K562 (cell line): ENCODE measurements around the gene MCRS1. TPM values are rescaled to one million over a fixed set of nuclear protein-coding genes. Genes with fewer than 3 reads are reported as not detected.
A peak's percentile ranks its signal among the peaks of the same experiment; 100 is the strongest.

Experiments
- ASH1L ChIP-seq: fragments of 450-650 bp; IDR thresholded peaks from 2 replicates; pipeline ENCODE4 v1.6.1; 2018; ENCODE audit warnings: borderline replicate concordance, mild to moderate bottlenecking, low read depth; ENCODE audit not compliant: partially characterized antibody
- BCLAF1 ChIP-seq, 2 experiments: fragments of 450-650 bp in 1 of 2; IDR thresholded peaks; 2 replicates each; pipeline ENCODE4 v1.6.1; 2011 to 2017; ENCODE audit warnings: low read depth in 2 of 2, antibody characterized with exemption in 1 of 2, borderline replicate concordance in 1 of 2, low read length in 1 of 2, mild to moderate bottlenecking in 1 of 2, mixed read lengths in 1 of 2; ENCODE audit not compliant: control insufficient read depth in 1 of 2
- CREBBP ChIP-seq: IDR thresholded peaks from one replicate; pipeline ENCODE4 v1.6.1; 2012; ENCODE audit warnings: low read depth, mild to moderate bottlenecking, control low read depth, inconsistent platforms, low read length
- EGR1 ChIP-seq: fragments of 450-650 bp; conservative IDR thresholded peaks from 2 replicates; pipeline ENCODE4 v1.6.1; 2017; ENCODE audit warnings: mild to moderate bottlenecking
- MYNN ChIP-seq, 2 experiments: sonication (generic); formaldehyde crosslinking in 1 of 2; IDR thresholded peaks; 2 replicates each; pipeline versions ENCODE4 v1.5.0 to v1.6.1; 2016 to 2020; ENCODE audit warnings: antibody characterized with exemption in 1 of 2, missing genetic modification reagents in 1 of 2
- RBM17 ChIP-seq: fragments of 200-400 bp; formaldehyde crosslinking; IDR thresholded peaks from 2 replicates; pipeline ENCODE4 v1.6.1; 2017; ENCODE audit warnings: low read depth, mild to moderate bottlenecking, low read length, borderline replicate concordance
- RBM22 ChIP-seq: fragments of 200-400 bp; formaldehyde crosslinking; IDR thresholded peaks from 2 replicates; pipeline ENCODE4 v1.6.1; 2018; ENCODE audit warnings: low read length, low read depth; ENCODE audit not compliant: poor library complexity, severe bottlenecking
- SAFB ChIP-seq: fragments of 200-400 bp; formaldehyde crosslinking; IDR thresholded peaks from 2 replicates; pipeline ENCODE4 v1.6.1; 2017; ENCODE audit warnings: low read depth, low read length, borderline replicate concordance
- SMARCE1 ChIP-seq: fragments of 450-650 bp; IDR thresholded peaks from 2 replicates; pipeline ENCODE4 v1.7.1; 2016; ENCODE audit warnings: mild to moderate bottlenecking
- SRSF1 ChIP-seq: fragments of 200-400 bp; formaldehyde crosslinking; IDR thresholded peaks from 2 replicates; pipeline ENCODE4 v1.6.1; 2017; ENCODE audit warnings: mild to moderate bottlenecking, low read depth, low read length, moderate library complexity
- TEAD4 ChIP-seq, 2 experiments: sonication (generic) in 1 of 2; formaldehyde crosslinking in 1 of 2; IDR thresholded peaks; 2 replicates each; pipeline versions ENCODE4 v1.6.1 to v1.8.0; 2012 to 2022; ENCODE audit warnings: borderline replicate concordance in 1 of 2, inconsistent platforms in 1 of 2, low read length in 1 of 2, mild to moderate bottlenecking in 1 of 2, missing genetic modification reagents in 1 of 2
- ZBTB33 ChIP-seq: sonication (generic); formaldehyde crosslinking; IDR thresholded peaks from 2 replicates; pipeline ENCODE4 v1.8.1; 2023; ENCODE audit warnings: mild to moderate bottlenecking, missing genetic modification reagents
- ZFP1 ChIP-seq: fragments of 450-650 bp; formaldehyde crosslinking; IDR thresholded peaks from 2 replicates; pipeline ENCODE4 v1.4.0; 2020; ENCODE audit warnings: mild to moderate bottlenecking, mixed read lengths
- ZKSCAN1 ChIP-seq: fragments of 150-350 bp; IDR thresholded peaks from 2 replicates; pipeline ENCODE4 v1.6.1; 2016; ENCODE audit warnings: low read depth, low read length
- ZNF133 ChIP-seq: fragments of 250-450 bp; sonication (Bioruptor Pico); IDR thresholded peaks from 2 replicates; pipeline ENCODE4 v1.4.0; 2020; ENCODE audit warnings: mild to moderate bottlenecking
- ZNF197 ChIP-seq: fragments of 200-800 bp; sonication (Bioruptor generic); IDR thresholded peaks from 2 replicates; pipeline ENCODE4 v1.6.1; 2016; ENCODE audit warnings: low read depth, missing genetic modification characterization, missing compliant biosample characterization
- ZNF431 ChIP-seq: sonication (generic); formaldehyde crosslinking; IDR thresholded peaks from 2 replicates; pipeline ENCODE4 v1.8.0; 2022; ENCODE audit warnings: mild to moderate bottlenecking, missing genetic modification reagents
- polyA plus RNA-seq, 8 experiments: library from polyadenylated mRNA; depleted of rRNA in 4 of 8; stranded (reverse) in 5 of 8; unstranded in 3 of 8; fragments of >200 nt; fragmentation: Nextera tagmentation in 2 of 8; fragmentation: Illumina TruSeq in 1 of 8; extraction: Ambion mirVana in 2 of 8; extraction: Trizol in 1 of 8; gene quantifications; 2 replicates each; pipeline versions ENCODE4 v1.2.1 to v1.2.3, GENCODE V29; 2011 to 2014; ENCODE audit warnings: inconsistent platforms in 1 of 8, missing spikeins in 1 of 8
- total RNA-seq, 7 experiments: library from RNA; depleted of rRNA in 6 of 7; stranded (reverse); fragments of >200 nt in 6 of 7; fragmentation: Illumina TruSeq in 2 of 7; extraction: Trizol in 2 of 7; gene quantifications; 2 replicates each; pipeline versions ENCODE4 v1.2.1 to v1.2.3, GENCODE V29; 2011 to 2021; ENCODE audit warnings: low replicate concordance in 1 of 7
- TF ChIP-seq, protein P1 (sequence below): sonication (generic); formaldehyde crosslinking; IDR thresholded peaks from 2 replicates; pipeline ENCODE4 v1.8.0; 2022; ENCODE audit warnings: mild to moderate bottlenecking, missing genetic modification reagents
- TF ChIP-seq, protein P2 (sequence below): sonication (generic); formaldehyde crosslinking; IDR thresholded peaks from 2 replicates; pipeline ENCODE4 v1.8.0; 2022; ENCODE audit warnings: mild to moderate bottlenecking, missing genetic modification reagents

MCRS1 gene
- total and polyA plus RNA-seq, 9 of the 15 experiments (the other 6 are each of a cell fraction or from before 2014, with no cell fraction given): 50.0 to 100 (median 73.2) TPM

DNA sequence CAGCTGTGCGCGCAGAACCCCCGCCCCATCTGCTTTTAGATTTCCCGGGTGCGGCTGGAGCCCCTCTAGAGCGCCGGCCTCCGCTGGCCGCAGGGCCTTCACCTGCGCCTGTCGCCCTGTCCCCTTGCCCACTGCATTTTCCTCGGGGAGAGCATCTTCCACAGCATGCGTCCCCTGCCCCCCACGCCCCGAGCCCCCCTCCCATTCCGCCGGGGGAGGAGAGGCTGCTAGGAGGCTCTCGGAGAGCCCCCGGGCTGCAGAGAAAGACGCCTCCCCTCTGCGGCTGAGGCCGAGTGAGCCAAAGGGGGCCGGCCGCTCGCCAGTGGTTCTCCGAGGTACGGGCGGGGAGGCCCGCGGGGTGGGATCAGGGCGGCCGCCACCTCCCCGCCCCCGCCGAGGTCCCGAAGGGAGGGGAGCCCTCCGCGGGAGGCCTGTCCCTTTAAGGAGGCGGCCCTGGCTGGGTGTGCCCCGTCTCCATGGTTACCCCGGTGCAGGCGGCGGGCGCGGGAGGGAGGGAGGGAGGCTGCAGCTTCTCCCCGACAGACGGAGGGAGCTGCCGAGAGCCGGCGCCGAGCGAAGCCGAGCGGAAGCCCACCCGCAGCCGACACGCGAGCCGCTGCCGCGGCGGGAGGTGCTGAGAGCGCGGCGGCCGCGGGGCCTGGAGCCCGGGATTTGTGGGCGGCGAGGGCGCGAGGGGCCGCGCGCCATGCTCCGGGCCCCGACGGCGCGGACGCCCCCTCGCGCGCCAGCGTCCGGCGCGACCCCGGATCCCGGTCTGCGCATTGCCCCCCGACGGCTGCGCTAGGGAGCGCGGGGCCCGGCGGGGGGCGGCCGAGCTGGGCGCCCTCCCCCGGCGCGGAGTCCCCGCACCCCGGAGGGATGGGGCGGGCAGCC is 29.2 kb downstream of the MCRS1 start, which contains the start of gene KCNH3 (continued):
- TF ChIP-seq ZBTB33 (CRISPR knock-in tag) (no peak), MYNN (IDR thresholded peaks at IDR 0.05) (no peak), MYNN (CRISPR knock-in tag; IDR thresholded peaks at IDR 0.05) (no peak), ZNF431 (CRISPR knock-in tag) (no peak), SMARCE1 (no peak), ZKSCAN1 (no peak), TEAD4 (IDR thresholded peaks at IDR 0.05; ENCODE audit: low read length) (no peak), TEAD4 (CRISPR knock-in tag; IDR thresholded peaks at IDR 0.05; ENCODE audit: borderline replicate concordance) (no peak), ZNF197 (CRISPR knock-in tag) (no peak), ZNF133 (CRISPR knock-in tag) (no peak), ZFP1 (CRISPR knock-in tag) (no peak), ASH1L (no peak), SRSF1 (no peak), RBM22 (no peak), BCLAF1 (IDR thresholded peaks at IDR 0.05; ENCODE audit: borderline replicate concordance in 1 of 2, control insufficient read depth in 1 of 2, low read depth in 2 of 2, low read length in 1 of 2) (no peak), RBM17 (no peak), EGR1 (peak; percentile 65), CREBBP (no peak), SAFB (no peak)
- TF ChIP-seq, protein P1, sequence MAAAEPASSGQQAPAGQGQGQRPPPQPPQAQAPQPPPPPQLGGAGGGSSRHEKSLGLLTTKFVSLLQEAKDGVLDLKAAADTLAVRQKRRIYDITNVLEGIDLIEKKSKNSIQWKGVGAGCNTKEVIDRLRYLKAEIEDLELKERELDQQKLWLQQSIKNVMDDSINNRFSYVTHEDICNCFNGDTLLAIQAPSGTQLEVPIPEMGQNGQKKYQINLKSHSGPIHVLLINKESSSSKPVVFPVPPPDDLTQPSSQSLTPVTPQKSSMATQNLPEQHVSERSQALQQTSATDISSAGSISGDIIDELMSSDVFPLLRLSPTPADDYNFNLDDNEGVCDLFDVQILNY (CRISPR knock-in tag): no peak
- TF ChIP-seq, protein P2, sequence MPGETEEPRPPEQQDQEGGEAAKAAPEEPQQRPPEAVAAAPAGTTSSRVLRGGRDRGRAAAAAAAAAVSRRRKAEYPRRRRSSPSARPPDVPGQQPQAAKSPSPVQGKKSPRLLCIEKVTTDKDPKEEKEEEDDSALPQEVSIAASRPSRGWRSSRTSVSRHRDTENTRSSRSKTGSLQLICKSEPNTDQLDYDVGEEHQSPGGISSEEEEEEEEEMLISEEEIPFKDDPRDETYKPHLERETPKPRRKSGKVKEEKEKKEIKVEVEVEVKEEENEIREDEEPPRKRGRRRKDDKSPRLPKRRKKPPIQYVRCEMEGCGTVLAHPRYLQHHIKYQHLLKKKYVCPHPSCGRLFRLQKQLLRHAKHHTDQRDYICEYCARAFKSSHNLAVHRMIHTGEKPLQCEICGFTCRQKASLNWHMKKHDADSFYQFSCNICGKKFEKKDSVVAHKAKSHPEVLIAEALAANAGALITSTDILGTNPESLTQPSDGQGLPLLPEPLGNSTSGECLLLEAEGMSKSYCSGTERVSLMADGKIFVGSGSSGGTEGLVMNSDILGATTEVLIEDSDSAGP: peak; percentile 94
